ENCODE results near the gene SH3BGR.

- TF ChIP-seq POU2F2 (IDR thresholded peaks at IDR 0.05; ENCODE audit: low read depth, low read length): no peak
- TF ChIP-seq POLR2A (IDR thresholded peaks at IDR 0.05; ENCODE audit: low read depth, low read length): no peak
Observed at GRCh38 chr21:39523399-39523798, 71.6 kb downstream of the SH3BGR start.
